Choroid plexus epithelial cell (primary cell): ENCODE data around the gene CALM1.

ENCODE experiments used
- DNase-seq: peaks from one replicate; pipeline ENCODE4 v3.0.0-alpha.2; 2010; ENCODE audit warnings: low read depth
- H3K4me3 ChIP-seq: 2 replicates; pipeline ENCODE4 v1.5.1; 2011; ENCODE audit warnings: low read depth, mild to moderate bottlenecking, control low read depth, low read length, moderate library complexity
- CTCF ChIP-seq: conservative IDR thresholded peaks from 2 replicates; pipeline ENCODE4 v1.5.1; 2011; ENCODE audit warnings: low read depth, mild to moderate bottlenecking, control low read depth, inconsistent platforms, low read length, moderate library complexity

CALM1 gene

GRCh38 chr14:90428676-90429075, 31.8 kb downstream of the CALM1 start:
- H3K4me3 ChIP-seq, result no peak overlapping the region
- no peak for DNase-seq
- TF ChIP-seq CTCF, result no peak

- no peak for DNase-seq
- no peak overlapping the region for H3K4me3 ChIP-seq
- no peak for TF ChIP-seq CTCF
Measured at GRCh38 chr14:90429236-90429635, 32.4 kb downstream of the CALM1 start.

GRCh38 chr14:90429754-90430153, 32.9 kb downstream of the CALM1 start:
- H3K4me3 ChIP-seq, result no peak overlapping the region
- no peak for DNase-seq
- TF ChIP-seq CTCF, result no peak

GRCh38 chr14:90434370-90435020, 37.7 kb downstream of the CALM1 start:
- no peak for TF ChIP-seq CTCF
- DNase-seq, result no peak
- H3K4me3 ChIP-seq, result no peak overlapping the region

GRCh38 chr14:90438841-90439240, 42.0 kb downstream of the CALM1 start:
- TF ChIP-seq CTCF, result no peak
- no peak overlapping the region for H3K4me3 ChIP-seq
- DNase-seq, result no peak

- TF ChIP-seq CTCF, result no peak
- DNase-seq, result no peak
- H3K4me3 ChIP-seq, result no peak overlapping the region
Measured at GRCh38 chr14:90440021-90440451, 43.2 kb downstream of the CALM1 start.

GRCh38 chr14:90440592-90440991, 43.8 kb downstream of the CALM1 start:
- no peak for TF ChIP-seq CTCF

More at GRCh38 chr14:90440592-90440991, 43.8 kb downstream of the CALM1 start:
- no peak for DNase-seq
- no peak overlapping the region for H3K4me3 ChIP-seq
